GM11168 (cell line): ENCODE results near the gene SYP.

Experiments
- in situ Hi-C: fragments of 300-500 bp; cut with MboI; formaldehyde crosslinking; loops from one replicate; pipeline ENCODE4 v1.12.0; 2022; ENCODE audit warnings: low sequenced_read_pairs; ENCODE audit not compliant: unreplicated experiment

SYP gene

DNA sequence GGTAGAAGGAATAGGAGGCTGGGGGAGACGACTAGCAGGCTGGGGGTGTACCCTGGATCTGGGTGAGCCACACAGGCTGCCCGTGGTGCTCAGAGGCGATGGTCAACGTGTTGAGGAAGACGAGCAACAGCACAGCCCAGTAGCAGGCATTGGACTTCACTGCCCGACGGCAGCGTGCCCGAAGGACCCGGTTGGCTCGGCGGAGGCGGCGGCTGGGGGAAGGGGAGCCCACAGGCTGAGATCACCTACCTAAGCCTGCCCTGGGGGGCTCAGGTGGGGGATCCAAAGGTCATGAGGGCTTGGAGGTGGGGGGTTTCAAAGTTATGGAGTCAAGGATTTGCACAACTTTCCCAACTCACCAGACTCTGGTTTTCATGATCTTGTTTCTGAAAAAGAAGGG, 25.9 kb upstream of the SYP start:
- in situ Hi-C loops: no loop called here

DNA sequence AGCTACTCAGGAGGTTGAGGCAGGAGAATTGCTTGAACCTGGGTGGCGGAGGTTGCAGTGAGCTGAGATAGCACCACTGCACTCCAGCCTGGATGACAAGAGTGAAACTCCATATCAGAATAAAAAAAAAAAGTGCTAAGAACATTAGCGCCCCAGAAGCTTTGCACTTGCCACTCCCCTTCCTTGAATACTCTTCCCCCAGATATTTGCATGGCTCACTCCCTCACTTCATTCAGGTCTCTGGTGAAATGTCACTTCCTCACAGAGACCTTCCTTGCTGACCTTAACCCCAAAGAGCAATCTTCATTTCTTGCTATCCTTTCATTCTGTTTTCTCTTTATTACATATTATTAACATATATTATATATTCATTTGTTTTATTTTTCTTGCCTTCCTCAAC, 21.9 kb upstream of the SYP start:
- in situ Hi-C loops: no loop called here

DNA sequence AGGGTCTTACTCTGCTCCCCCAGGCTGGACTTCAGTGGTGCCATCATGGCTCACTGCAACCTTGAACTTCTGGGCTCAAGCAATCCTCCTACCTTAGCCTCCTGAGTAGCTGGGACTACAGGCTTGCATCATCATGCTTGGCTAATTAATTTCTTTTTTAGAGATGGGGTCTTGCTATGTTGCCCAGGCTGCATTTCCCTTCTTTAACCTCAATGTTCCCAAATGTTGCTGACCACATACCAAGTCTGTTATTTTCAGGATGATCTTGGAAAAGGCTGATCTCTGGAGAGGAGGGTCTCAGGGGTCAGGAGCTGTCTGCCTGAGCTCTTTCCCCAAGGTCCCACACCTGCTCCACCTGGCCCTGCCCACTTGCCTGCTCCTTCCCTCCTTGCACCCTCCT, 20.1 kb upstream of the SYP start:
- in situ Hi-C loops: no loop called here

DNA sequence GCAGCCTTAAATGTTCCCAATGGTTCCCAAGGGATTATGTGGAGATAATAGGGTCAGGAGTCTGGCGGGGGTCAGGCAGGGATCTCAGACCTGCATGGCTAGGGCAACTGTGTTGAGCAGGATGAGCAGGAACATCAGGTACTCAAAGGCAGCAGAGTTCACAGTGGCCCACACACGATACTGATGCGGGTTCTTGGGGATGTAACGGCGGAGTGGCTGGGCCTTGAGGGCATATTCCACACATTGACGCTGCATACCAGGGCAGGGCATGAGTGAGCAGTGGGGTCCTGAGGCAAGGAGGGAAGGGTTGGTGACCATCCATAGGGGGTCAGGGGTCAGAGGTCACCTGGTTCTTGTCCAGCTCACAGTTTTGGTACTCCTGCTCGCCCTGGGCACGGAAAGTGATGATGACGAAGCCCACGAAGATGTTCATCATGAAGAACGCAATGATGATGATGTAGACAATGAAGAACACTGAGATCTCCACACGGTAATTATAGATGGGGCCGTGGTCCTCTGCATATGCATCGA, 15.1 kb upstream of the SYP start:
- in situ Hi-C loops: no loop called here

DNA sequence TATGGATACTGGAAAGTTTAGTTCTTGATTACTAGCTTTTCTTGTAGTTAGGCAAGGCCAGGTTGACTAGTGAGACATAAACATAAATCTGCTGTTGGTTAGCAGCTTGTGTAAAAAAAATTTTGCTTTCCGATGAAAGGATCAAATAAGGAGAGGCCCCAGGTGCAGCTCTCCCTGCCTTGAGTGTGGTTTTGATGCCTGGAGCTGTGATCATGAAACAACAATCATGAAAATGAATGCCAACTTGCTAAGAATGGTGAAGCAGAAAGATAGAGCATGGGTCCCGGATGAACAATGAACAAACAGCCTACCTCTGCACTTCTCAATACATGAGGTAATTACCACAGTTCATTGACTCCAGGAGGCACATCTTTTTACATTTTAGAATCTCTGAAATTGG, 14.4 kb upstream of the SYP start:
- in situ Hi-C loops: no loop called here

DNA sequence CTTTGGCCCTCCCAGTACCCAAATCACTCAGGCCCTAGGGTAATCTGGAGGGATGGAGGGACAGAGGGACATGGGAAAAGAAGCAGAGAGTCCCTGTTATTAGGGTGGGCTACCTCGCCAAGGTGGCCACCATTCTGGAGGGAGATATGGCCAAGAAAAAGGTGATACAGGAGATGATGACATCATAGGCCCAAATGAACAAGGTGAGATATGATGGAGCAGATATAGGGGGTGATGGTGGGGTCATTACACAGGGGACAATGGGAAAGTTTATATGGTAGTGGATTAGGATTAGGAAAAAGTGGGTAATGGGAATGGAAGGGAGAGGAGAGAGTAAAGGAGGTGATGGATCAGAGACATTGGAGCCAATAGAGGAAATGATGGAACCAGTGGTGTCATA, 12.9 kb upstream of the SYP start:
- in situ Hi-C loops: no loop called here

DNA sequence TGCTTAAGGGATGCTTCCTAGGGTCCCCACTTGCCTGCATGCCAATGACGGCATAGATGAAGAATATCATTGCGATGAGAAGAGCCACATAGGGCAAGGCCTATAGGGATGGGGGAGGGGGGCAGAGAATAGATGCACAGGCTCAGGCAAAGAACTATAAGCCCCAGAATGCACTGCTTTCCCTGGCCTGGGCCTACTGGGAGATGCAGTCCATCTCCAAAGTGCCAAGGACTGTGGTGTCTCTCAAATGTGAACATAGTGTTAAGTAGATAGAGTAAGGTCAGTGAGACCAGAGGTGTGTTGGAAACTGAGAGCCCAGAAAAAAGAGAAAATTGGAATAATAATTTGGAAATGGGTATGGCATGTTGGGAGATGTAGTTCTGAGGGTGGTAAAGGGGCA, 12.2 kb upstream of the SYP start:
- in situ Hi-C loops: no loop called here

DNA sequence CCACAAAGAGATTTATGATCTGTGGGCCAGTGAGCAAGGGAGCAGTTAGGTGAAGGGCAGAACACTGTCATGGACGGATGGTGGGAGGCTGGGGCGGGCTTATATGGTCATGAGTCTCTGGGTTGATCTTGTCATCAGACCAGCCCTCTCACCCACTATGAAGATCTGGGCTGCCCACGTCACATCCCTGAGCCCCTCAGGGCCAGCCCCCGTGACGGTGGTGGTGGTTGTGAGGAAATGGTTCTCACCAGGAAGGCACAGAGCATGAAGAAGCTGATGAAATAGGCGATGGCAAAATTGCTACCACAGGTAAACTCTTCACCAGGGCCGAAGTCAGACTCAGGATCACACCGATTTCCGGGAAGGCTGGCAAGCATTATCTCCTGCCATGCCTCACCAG, 11.1 kb upstream of the SYP start:
- in situ Hi-C loops: no loop called here

DNA sequence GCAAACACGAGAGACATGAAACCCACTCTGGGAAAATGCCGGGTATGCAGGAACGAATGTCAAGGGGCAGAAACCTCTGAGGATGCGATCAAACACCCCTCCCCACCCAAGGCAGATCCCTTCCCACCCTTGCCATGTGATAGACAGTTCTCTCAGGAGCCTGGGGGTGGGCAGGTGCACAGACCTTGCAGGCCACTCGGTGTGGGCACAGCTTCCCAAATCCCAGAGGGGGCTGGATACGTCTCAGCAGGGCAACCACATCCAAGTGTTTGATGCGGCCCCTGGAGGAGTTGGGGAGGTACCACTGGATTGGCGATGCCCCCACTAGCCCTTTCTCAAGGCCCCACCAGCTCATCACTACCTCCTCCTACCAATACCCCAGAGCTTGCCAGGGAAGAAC, 10.4 kb upstream of the SYP start:
- in situ Hi-C loops: no loop called here

DNA sequence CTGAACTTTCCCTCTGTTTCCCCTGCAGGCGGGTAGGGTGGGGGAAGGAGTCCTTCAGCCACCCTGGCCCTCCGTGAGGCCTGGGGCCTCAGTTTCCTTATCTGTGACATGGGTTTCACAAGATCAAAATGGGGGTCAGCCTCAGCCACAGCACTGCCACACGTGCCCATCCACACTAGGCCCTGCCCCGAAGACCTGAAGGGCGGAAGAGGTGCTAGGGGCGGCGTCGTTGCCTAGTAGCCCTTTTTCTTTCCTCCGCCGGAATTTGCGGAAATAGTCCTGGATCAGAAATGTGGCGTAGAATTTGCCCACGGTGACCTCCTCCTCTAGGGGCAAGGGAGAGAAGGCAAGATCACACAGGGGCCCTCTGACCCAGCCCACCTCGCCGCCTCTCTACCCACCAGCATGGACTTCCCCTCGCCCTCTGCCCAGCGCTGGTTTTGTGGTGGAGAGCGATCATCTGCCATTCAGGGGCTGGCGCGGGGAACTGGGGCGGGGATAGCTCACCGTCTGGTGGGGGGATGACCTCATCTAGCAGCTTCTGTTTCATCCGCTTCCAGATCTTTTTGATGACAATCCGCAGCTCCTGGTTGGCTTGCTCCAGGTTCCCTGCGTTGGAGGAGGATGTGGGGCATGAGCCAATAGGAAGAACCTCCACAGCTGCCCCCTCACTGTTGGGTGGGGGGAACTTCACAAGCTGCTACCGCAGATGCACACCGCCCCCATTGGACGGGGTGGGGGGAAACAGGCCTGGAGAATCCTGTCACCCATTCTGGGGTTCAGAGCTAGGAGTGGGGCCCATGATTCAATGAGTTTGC, 9.7 kb upstream of the SYP start:
- in situ Hi-C loops: no loop called here

DNA sequence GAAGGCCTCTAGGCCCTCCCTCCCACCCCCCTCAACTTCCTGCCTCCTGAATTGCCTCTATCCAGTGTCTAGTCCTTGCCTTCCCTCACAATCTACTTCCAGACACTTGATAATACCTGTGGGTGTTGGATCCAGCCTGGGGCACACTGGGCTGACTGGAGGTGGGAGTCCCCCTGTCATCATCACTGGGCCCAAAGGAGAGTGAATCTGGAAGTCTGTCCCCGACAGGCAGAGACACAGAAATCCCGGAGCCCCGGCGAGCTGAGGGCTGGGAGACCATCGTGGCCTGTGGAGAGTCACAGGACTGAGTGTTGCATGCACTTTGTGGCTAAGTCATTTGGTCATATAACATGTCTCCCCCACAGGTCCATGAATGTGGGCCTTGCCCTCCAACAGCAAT, 8.4 kb upstream of the SYP start:
- in situ Hi-C loops: no loop called here

DNA sequence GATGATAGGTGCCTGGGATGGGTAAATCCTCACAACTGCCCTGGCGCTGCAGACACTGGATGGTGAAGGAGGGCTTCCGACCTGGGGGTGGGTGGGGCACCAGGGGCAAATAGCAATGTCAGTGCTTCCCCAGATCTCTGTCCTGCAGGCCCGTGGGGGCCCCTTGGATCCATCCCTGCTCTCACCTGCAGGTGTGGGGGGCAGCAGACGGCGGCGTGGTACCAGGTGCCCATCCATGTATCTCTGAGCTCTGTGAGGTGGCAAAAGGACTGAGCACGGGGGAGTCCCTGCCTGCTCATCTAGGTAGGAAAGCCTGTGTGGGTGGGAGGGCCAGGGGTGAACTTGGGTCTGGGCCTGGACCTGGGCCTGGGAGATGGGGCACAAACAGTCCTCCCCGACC, 6.5 kb upstream of the SYP start:
- in situ Hi-C loops: no loop called here

DNA sequence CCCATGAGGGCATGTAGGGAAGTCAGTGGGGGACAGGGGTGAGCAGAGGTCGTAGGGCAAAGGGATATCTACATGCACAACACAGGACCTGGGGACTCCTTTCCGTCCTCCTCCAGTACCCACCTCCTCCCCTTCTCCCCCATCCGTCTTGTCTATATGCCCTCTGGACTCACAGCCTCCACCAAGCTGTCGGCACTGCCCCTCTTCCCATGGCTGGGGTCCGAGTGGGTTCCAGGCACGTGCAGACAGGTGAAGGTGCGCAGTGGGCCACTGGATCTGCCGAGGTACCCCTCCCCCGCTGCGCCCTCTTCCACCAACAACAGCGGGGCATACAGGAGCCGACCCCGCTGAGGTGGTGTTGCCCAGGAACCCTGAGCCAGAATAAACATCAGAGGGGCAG, 5.5 kb upstream of the SYP start:
- in situ Hi-C loops: no loop called here

DNA sequence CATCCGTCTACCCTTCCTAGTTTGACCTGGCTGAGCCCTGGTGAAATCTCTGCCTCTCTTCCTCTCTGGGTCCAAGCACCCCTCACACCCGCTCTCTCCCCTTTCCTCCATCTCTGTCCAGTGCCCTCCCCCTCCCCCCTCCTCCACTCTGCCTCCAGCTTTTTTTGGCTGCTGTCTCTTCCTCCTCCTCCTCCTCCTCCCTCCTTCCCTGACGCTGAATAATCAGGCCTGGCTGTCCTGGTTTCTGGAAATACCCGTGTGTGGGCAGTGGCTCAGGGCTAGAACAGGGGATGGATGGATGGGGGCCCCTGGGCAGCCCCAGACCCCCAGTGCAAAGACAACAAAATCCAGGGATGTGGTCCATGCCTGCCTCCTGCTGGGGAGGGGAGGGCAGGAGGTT, 4.7 kb upstream of the SYP start:
- in situ Hi-C loops: no loop called here

DNA sequence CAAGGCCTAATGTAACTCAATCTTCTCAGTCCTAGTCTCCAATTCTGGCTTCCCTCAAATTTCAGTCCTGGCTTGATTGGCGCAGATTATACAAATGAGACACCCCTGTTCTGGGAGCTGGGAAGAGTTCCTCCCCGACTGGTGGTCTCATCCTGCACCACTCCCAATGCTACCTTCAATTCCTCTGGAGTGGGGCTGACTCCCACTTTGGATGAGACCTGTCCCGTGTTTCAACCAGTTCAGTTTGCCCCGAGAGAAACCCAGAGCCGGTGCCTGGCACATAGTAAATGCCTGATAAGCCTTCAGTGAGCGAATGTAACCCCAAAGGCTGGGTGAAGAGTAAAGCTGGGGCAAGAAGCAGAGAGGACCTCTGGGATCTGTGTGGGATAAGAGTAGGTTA, 4.0 kb upstream of the SYP start:
- in situ Hi-C loops: no loop called here

DNA sequence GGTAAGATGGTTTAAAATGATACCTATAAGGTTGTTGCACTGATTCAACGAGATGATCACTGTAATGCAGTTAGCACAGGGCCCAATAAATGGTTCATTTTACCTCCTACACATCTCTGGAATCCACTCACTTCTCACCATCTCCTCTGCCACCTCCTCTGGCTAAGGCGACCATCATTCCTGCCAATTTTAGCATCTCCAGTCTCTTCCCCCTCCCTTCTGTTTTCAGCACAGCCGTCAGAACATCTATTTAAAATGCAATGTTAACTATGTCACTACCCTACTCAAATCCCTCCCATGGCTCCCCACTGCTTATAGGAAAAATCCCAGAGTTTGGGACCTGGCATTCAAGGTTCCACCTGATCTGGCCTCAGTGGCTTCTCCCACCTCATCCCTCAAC, 3.5 kb upstream of the SYP start:
- in situ Hi-C loops: no loop called here

DNA sequence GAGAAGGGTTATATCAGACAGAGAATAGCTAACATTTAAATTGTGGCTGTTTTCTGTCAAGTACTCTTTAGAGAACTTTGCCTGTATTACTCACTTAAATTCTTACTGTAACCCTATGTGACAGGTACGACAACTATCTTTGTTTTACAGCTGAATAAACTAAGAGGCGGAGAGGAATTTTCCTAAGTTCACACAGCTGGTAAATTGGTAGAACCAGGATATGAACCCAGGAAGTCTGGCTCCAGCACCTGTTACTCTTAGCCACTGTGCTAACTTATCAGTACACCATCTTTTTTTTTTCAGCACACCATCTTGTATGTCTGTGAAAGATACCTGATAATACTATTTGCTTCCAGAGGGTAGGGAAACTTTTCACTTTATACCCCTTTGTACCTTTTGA, 2.0 kb upstream of the SYP start:
- in situ Hi-C loops: no loop called here

DNA sequence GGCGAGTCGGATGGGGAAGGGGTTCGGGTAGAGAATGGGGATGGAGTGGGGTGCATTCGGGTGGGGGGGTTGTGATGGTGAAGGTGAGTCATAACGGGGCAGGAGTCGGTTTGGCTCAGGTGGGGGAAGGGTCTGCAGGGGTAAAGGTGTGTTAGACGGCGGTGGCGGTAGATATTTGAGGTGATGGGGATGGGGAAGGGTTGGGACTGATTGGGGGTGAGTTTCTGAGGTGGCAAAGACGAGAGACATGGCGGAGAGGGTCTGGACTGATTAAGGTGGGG, 738 bp downstream of the SYP start:
- in situ Hi-C loops: no loop called here

DNA sequence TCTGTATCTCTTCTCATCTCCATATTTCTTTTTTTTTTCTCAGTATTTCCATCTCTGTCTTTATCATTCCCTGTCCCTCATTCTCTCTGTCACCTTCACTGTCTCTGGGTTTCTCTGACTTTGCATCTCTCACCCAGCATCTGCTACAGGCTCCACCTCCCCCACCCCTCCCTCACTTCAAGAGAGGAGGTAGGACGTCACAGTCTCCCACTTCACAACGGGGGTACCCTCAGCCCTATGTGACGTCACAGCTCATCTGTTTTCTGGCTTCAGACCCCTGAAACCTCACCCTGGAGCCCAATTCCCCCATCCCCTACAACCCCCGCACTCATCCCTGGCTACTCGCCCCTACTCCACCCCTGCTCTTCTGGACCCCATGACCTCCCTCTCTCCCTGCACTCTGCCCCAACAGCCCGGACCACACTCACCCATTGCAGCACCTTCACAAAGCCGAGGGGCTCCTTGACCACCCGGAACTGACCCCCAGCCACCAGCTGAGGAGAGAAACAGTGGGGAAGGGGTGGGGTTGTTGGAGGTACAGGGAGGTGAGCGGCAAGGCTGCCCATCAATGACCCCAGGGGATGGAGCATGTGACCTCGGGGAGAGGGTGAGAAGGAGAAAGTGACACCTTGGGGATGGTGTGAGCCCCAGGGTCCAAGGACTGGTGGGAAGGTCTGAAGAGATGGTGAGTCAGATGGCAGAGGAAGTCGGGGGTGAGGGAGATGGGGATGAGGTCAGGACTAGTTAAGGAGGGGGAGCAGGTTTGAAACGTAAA, 1.3 kb downstream of the SYP start:
- in situ Hi-C loops: no loop called here

DNA sequence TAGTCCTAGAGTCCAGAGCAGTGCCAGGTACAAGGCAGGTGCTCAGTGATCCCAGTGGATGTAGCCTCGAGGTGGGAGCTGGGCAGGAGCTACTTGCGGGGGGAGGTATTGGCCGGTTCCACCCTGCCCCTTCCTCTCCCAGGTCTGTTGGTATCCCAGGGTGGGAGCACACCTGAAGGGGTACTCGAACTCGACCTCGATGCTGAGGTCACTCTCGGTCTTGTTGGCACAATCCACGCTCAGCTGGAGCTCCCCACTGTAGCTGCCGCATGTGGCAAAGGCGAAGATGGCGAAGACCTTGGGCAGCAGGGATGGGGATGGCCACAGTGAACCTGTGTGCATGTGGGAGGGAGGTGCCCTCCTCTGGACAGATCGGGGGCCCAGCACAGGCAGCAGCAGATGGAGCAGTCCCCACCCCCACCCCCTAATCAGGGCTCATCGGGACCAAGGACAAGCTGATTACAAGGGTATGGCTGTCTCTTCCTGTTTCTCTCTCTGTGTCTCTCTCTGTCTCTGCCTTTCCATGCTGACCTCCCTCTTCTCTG, 2.4 kb downstream of the SYP start:
- in situ Hi-C loops: no loop called here

DNA sequence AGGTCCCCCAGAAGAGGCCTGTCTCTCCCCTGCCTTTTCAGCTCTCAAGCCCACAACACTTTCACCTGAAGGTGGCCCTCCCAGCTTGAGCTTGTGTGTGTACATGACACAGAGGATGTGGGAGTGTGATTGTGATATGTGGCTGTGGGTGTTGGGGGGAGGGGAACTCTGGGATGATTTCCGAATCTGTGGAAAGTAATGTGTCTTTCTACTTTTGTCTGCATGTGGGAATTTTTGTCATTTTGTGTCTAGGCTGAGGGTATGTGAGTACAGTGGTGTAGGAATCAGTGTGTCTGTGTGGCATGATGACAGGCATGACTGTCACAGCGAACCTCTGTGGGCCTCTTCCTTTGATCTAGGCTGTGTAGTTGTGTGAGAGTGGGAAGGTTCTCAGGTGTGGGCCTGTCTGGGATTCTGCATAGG, 6.4 kb downstream of the SYP start:
- in situ Hi-C loops: no loop called here
